Activated T-helper 2 cell treated with anti-CD3 and anti-CD28 coated beads, Interferon-gamma antibody, Interleukin-2, Interleukin-4, amounts not matched to agents 10 μg/mL and 5 μg/mL and 100 μg/mL, durations not matched to agents 14 hours and 24 hours and 36 hours (primary cell): Measurements from ENCODE around the gene RASA2. TPM values are rescaled to one million over a fixed set of nuclear protein-coding genes. Genes with fewer than 3 reads are reported as not detected.

ENCODE experiments used
- DNase-seq: peaks from one replicate; pipeline ENCODE4 v3.0.0; 2021; ENCODE audit warnings: low spot score
- H3K27ac Mint-ChIP-seq: one replicate; pipeline ENCODE4 v1.8.0; 2021; ENCODE audit warnings: mixed read lengths
- H3K27me3 Mint-ChIP-seq: one replicate; pipeline ENCODE4 v1.8.0; 2021; ENCODE audit warnings: low read depth, mixed read lengths
- H3K36me3 Mint-ChIP-seq: one replicate; pipeline ENCODE4 v1.8.0; 2021; ENCODE audit warnings: low read depth, mixed read lengths
- H3K4me1 Mint-ChIP-seq: one replicate; pipeline ENCODE4 v1.8.0; 2021; ENCODE audit warnings: low read depth, mixed read lengths
- H3K4me3 Mint-ChIP-seq: one replicate; pipeline ENCODE4 v1.8.0; 2021; ENCODE audit warnings: low read depth, mild to moderate bottlenecking, moderate library complexity, mixed read lengths
- H3K9me3 Mint-ChIP-seq: one replicate; pipeline ENCODE4 v1.8.0; 2021; ENCODE audit warnings: mixed read lengths
- intact Hi-C: fragments of 100-400 bp; cut with micrococcal nuclease; formaldehyde crosslinking; loops from one replicate; pipeline ENCODE4 v1.15.1; 2023
- total RNA-seq: library from RNA; stranded (reverse); gene quantifications from 2 replicates; pipeline ENCODE4 v1.2.3, GENCODE V29; 2022

The RASA2 gene
- total RNA-seq, 1 donor from 2014 or later = 30.0 TPM

GRCh38 chr3:141629976-141630375 lies 143.1 kb downstream of the RASA2 start:
- Mint-ChIP-seq H3K27me3 (peaks cover 8% of the 10 kb centered on the region), H3K9me3 (peaks cover 12% of the 10 kb centered on the region), H3K27ac (no peak overlapping the region), H3K4me3 (no peak overlapping the region), H3K36me3 (no peaks in the 10 kb centered on the region), H3K4me1 (no peaks in the 10 kb centered on the region)
- intact Hi-C loops = no loop called here
- DNase-seq = no peak

DNA sequence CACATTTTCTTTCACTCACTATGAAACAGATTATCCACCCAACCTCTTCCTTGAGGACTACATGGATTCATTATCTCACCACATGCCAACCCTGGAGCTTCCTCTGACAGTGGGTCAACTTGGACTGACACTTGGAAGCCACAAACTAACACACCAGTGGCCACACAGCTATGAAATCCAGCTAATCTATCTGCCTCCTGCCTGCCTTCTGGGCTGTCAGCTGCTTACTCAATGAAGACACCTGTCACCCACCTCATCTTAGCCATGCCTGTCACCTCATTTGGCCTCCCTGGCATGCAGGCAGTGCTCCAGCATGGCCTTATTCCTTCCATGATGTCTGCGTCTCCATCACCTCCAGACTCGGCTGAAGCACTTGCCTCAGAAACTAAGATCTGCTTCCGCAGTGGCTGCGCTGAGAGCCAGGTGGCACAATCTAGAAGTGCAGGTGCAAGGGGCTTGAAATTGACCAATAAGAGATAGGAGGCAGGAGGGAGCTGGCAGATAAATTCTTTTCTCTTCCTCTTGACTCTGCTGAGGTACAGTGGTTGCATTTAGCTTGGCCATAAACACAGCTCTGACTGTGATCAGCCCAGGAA lies 146.1 kb downstream of the RASA2 start:
- no peak for DNase-seq
- H3K4me3 Mint-ChIP-seq = no peak overlapping the region
- H3K27ac Mint-ChIP-seq = no peak overlapping the region
- peaks cover 12% of the 10 kb centered on the region for H3K9me3 Mint-ChIP-seq
- peaks cover 8% of the 10 kb centered on the region for H3K27me3 Mint-ChIP-seq
- intact Hi-C loops = no loop called here
- no peaks in the 10 kb centered on the region for H3K36me3 Mint-ChIP-seq
- no peaks in the 10 kb centered on the region for H3K4me1 Mint-ChIP-seq

DNA sequence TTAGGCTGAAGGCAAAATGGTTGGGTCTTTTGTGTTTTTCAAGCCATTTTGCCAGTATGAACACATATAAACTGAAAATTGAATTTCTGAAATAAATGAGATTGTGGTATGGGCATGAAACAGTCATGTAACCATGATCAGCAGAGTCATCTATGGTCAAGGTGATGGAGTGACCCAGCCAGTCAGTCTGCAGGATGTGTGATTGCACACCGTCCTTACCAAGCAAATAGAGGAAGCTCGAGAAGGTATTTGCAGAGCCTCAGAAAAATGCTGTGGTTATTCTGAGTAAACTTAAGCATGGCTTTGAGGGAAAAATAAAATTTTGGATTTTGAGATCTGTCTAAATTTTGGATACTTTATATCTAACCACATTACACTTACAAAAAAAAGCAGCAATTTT lies 155.4 kb downstream of the RASA2 start:
- intact Hi-C loops = no loop called here
- Mint-ChIP-seq H3K27ac (no peak overlapping the region), H3K4me1 (no peaks in the 10 kb centered on the region), H3K27me3 (peaks cover 2% of the 10 kb centered on the region), H3K4me3 (no peak overlapping the region), H3K36me3 (no peaks in the 10 kb centered on the region), H3K9me3 (no peaks in the 10 kb centered on the region)
- DNase-seq = no peak

GRCh38 chr3:141643391-141643790 lies 156.6 kb downstream of the RASA2 start:
- Mint-ChIP-seq H3K4me3 (no peak overlapping the region), H3K9me3 (no peaks in the 10 kb centered on the region), H3K36me3 (no peaks in the 10 kb centered on the region), H3K27me3 (peaks cover 2% of the 10 kb centered on the region), H3K4me1 (no peaks in the 10 kb centered on the region), H3K27ac (no peak overlapping the region)
- intact Hi-C loops = no loop called here
- no peak for DNase-seq

DNA sequence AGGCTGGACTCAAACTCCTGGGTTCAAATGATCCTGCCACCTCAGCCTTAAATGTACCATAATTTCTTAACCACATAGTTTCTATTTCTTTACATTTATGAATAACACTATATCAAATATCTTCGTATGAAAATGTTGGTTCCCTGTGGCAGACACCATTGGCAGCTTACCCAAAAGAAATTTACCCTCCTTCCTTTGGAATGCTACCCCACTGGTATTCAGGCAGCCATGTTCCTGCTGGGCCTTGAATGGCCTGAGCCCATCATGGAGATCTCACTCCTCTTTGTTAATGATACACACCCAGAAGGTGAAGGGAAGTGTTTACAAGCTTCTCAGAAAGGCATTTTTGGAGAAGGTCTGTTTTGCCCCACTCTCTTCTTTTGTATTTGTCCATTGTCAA lies 157.0 kb downstream of the RASA2 start:
- H3K4me1 Mint-ChIP-seq = no peaks in the 10 kb centered on the region
- H3K36me3 Mint-ChIP-seq = no peaks in the 10 kb centered on the region
- no peak for DNase-seq
- intact Hi-C loops = no loop called here
- no peak overlapping the region for H3K4me3 Mint-ChIP-seq
- H3K9me3 Mint-ChIP-seq = no peaks in the 10 kb centered on the region
- H3K27me3 Mint-ChIP-seq = no peaks in the 10 kb centered on the region
- no peak overlapping the region for H3K27ac Mint-ChIP-seq

GRCh38 chr3:141644931-141645330 lies 158.1 kb downstream of the RASA2 start:
- peak; percentile 59 for DNase-seq
- no peaks in the 10 kb centered on the region for H3K36me3 Mint-ChIP-seq
- H3K27me3 Mint-ChIP-seq = no peaks in the 10 kb centered on the region
- no peak overlapping the region for H3K27ac Mint-ChIP-seq
- no peaks in the 10 kb centered on the region for H3K9me3 Mint-ChIP-seq
- H3K4me1 Mint-ChIP-seq = no peaks in the 10 kb centered on the region
- intact Hi-C loops = loop anchor here (1.0 kb wide), 1 partner anchor 185 kb away; no protein-coding TSS in a partner anchor
- H3K4me3 Mint-ChIP-seq = no peak overlapping the region

DNA sequence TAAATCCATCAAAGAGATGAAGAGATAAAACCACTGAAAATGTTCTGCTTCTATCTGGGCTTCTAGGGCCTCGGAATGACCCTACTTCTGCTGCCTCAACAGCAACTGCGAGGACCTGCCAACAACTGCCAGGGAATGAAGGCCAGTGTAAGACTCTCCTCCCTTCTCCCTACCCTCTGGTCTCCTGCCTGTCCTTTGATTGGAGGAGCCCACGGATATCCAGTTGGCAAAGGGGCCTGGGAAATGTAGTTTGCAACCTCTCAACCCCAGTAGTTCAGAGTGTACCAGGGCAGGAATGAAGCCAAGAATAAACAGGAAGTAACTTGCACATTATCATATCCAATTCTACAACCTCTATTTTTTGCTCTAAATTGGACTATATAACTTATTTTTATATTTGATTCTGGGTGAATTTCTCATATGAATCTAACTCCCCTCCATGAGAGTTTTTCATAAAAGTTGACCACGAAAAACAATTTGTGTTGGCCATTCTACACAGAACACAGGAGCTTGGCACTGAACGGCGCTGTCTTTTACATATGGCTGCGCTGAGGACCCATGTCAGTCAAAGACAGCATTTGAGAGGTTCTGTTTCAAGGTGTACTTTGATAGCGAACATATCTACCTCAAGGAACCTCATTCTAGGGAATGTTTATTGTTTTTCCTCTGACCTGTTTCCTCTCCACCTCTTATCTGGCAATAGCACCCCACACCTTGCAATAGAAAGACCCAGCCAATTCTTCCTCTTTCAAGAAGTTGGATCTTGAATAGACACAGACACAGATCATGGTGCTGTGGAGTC lies 160.1 kb downstream of the RASA2 start:
- no peak overlapping the region for H3K4me3 Mint-ChIP-seq
- no peaks in the 10 kb centered on the region for H3K9me3 Mint-ChIP-seq
- H3K27me3 Mint-ChIP-seq = peaks cover 3% of the 10 kb centered on the region
- H3K4me1 Mint-ChIP-seq = no peaks in the 10 kb centered on the region
- no peaks in the 10 kb centered on the region for H3K36me3 Mint-ChIP-seq
- DNase-seq = no peak
- intact Hi-C loops = no loop called here
- H3K27ac Mint-ChIP-seq = no peak overlapping the region

DNA sequence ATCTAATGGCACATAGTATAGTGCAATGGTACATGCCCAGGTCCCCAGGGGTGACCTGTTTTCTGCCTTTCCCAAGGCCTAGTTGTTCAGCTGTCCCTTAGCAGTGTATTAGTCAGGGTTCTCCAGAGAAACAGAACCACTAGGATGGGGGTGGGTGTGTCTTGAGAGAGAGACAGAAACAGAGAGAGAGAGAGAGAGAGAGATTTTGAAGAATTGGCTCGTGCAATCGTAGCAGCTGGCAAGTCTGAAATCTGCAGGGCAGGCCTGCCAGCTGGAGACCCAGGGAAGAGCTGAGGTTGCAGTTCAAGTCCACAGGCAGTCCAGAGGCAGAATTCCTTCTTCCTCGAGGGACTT lies 160.7 kb downstream of the RASA2 start:
- Mint-ChIP-seq H3K36me3 (no peaks in the 10 kb centered on the region), H3K4me3 (no peak overlapping the region), H3K4me1 (no peaks in the 10 kb centered on the region), H3K27ac (no peak overlapping the region), H3K9me3 (no peaks in the 10 kb centered on the region), H3K27me3 (peaks cover 3% of the 10 kb centered on the region)
- DNase-seq = no peak
- intact Hi-C loops = no loop called here

DNA sequence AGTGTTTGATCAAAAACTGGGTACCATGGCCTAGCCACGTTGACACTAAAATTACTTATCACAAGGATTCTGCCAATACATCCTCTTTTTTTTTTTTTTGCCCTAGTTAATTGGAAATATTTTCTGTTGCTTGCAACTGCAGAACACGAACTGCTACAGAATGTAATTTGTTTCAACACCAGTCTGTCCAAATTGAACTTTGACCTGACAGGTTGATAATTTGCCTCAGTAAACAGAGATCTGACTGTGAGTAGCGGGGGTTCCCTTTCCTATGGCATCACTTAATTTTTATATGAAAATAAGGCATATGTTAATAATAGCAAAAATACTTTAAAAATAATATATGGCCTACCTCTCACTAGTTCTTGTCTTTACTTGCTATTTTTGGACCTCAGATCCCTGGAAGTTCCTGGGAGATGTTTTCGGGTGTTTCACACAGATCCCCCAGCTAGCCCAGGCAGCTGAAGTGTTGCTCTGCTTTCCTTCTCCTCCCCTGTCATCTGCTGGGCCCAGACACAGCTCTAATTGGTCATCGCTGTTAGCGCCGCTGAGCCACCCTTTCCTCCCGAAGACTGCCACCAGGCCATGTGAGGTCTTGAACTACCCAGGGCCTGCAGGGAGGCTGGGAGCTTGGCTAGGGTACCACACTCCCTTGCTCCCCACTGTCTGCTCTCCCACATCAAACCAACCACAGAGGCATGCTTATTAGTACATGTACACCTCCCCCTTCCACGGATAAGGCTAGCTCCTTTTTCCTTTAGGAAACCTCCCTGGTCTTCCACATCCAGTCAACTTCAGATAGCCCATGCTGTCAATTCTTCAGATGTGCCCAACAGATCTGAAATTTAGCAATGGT lies 161.5 kb downstream of the RASA2 start:
- DNase-seq = no peak
- intact Hi-C loops = no loop called here
- H3K27ac Mint-ChIP-seq = no peak overlapping the region
- H3K9me3 Mint-ChIP-seq = no peaks in the 10 kb centered on the region
- peaks cover 6% of the 10 kb centered on the region for H3K27me3 Mint-ChIP-seq
- no peaks in the 10 kb centered on the region for H3K36me3 Mint-ChIP-seq
- H3K4me3 Mint-ChIP-seq = no peak overlapping the region
- H3K4me1 Mint-ChIP-seq = no peaks in the 10 kb centered on the region

- intact Hi-C loops = no loop called here
- no peak overlapping the region for H3K4me3 Mint-ChIP-seq
- H3K27ac Mint-ChIP-seq = no peak overlapping the region
- no peaks in the 10 kb centered on the region for H3K4me1 Mint-ChIP-seq
- H3K9me3 Mint-ChIP-seq = no peaks in the 10 kb centered on the region
- H3K27me3 Mint-ChIP-seq = peaks cover 11% of the 10 kb centered on the region
- H3K36me3 Mint-ChIP-seq = no peaks in the 10 kb centered on the region
- no peak for DNase-seq
Measured at GRCh38 chr3:141649871-141650270, 163.0 kb downstream of the RASA2 start.

DNA sequence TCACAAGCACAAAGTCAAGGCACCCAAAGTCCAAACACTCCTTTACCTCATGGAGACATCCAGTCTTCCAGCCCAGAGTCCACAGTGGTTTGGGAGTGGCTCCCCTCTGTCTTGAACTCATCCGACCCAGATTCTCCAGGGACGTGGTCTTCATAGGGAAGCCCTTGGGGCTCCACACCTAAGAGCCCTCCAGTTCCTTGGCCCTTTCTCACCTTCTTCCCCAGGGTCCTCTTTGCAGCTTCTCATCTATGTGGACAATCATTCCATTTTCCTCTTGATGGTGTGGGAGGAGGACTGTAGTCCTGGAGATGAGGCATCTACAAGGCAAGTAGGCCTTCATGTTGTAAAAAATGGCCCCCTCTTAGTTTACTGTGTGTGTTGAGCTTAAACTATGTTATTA lies 164.0 kb downstream of the RASA2 start:
- no peaks in the 10 kb centered on the region for H3K36me3 Mint-ChIP-seq
- H3K9me3 Mint-ChIP-seq = no peaks in the 10 kb centered on the region
- no peak overlapping the region for H3K4me3 Mint-ChIP-seq
- intact Hi-C loops = no loop called here
- no peaks in the 10 kb centered on the region for H3K4me1 Mint-ChIP-seq
- no peak overlapping the region for H3K27ac Mint-ChIP-seq
- peaks cover 14% of the 10 kb centered on the region for H3K27me3 Mint-ChIP-seq
- DNase-seq = no peak

DNA sequence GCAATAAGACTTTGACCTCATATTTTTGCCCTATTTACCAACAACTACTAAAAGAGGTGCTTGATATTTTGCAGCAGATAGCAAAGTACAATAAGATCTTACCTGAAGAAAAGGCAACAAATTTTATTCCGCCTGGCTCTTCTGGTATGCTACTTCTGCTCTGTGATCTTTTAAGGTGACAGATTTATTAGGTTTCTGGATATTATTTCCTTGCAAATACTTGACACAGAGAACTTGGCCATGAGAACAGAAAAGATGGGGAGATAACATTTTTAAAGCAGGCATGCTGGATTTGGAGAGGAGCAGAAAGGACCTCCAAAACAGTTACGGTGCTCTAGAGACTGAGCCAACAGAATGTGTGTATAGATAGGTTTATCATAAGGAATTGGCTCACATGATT lies 164.6 kb downstream of the RASA2 start:
- DNase-seq = no peak
- intact Hi-C loops = no loop called here
- Mint-ChIP-seq H3K27me3 (peaks cover 16% of the 10 kb centered on the region), H3K27ac (no peak overlapping the region), H3K4me3 (no peak overlapping the region), H3K9me3 (no peaks in the 10 kb centered on the region), H3K36me3 (no peaks in the 10 kb centered on the region), H3K4me1 (no peaks in the 10 kb centered on the region)

DNA sequence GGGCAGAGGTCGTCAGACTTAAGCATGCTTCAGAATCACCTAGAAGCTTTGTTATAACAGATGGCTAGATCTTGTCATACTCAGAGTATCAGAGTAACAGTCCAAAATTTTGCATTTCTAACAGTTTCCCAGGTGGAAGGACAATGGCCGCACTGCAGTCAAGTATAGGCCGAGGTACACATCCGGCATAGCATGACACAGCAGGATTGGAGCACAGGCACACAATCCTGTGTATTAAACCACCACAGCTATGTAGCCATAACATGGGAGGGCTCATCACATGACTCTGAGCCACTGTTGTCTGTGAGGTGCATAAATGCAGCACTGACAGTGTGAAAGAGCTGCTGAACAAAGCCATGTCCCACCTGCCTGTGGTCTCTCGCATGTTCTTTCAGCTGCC lies 165.5 kb downstream of the RASA2 start:
- no peaks in the 10 kb centered on the region for H3K4me1 Mint-ChIP-seq
- no peak overlapping the region for H3K4me3 Mint-ChIP-seq
- H3K36me3 Mint-ChIP-seq = no peaks in the 10 kb centered on the region
- H3K9me3 Mint-ChIP-seq = peaks cover 4% of the 10 kb centered on the region
- intact Hi-C loops = no loop called here
- no peak for DNase-seq
- peaks cover 25% of the 10 kb centered on the region for H3K27me3 Mint-ChIP-seq
- no peak overlapping the region for H3K27ac Mint-ChIP-seq
